Retinal pigment epithelial cell (primary cell): ENCODE measurements around the gene IL11.

Experiments used
- DNase-seq: peaks from one replicate; pipeline ENCODE4 v3.0.0-alpha.2; 2010; ENCODE audit warnings: low read depth
- H3K4me3 ChIP-seq: 2 replicates; pipeline ENCODE4 v1.5.1; 2011; ENCODE audit warnings: mild to moderate bottlenecking, low read length, control low read depth, moderate library complexity
- TF ChIP-seq, protein P1 (sequence below): conservative IDR thresholded peaks from 2 replicates; pipeline ENCODE4 v1.5.1; 2011; ENCODE audit warnings: low read depth, low read length, control low read depth, inconsistent platforms

The IL11 gene

DNA sequence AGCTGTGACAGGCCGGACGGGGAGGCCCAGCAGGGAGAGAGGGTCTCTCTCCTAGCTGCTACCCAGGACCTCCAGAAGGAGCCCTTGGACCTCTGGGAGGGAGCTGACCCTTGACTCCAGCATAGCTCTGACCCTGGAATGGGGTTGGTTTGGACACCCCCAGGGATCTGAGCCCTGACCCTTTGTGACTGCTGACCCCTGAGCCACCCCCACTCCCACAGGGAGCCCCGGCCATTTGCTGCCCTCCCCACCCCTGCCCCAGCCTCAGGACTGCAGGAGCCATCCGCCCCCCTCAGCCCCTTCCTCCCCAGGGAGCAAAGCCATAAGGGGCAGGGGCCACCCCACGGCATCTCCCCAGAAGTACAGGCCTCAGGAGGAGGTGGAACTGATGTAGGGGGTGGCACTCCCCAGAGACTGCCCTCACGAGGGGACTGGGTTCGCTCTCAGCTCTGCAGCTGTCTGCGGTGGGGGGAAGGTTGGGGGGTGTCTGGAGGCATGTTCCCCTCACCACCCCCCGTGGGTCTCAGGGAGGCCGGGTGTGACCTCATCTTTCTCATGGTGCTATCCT is 22.7 kb downstream of the IL11 start:
- TF ChIP-seq, protein P1, sequence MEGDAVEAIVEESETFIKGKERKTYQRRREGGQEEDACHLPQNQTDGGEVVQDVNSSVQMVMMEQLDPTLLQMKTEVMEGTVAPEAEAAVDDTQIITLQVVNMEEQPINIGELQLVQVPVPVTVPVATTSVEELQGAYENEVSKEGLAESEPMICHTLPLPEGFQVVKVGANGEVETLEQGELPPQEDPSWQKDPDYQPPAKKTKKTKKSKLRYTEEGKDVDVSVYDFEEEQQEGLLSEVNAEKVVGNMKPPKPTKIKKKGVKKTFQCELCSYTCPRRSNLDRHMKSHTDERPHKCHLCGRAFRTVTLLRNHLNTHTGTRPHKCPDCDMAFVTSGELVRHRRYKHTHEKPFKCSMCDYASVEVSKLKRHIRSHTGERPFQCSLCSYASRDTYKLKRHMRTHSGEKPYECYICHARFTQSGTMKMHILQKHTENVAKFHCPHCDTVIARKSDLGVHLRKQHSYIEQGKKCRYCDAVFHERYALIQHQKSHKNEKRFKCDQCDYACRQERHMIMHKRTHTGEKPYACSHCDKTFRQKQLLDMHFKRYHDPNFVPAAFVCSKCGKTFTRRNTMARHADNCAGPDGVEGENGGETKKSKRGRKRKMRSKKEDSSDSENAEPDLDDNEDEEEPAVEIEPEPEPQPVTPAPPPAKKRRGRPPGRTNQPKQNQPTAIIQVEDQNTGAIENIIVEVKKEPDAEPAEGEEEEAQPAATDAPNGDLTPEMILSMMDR: no peak
- H3K4me3 ChIP-seq: no peak overlapping the region
- DNase-seq: no peak

DNA sequence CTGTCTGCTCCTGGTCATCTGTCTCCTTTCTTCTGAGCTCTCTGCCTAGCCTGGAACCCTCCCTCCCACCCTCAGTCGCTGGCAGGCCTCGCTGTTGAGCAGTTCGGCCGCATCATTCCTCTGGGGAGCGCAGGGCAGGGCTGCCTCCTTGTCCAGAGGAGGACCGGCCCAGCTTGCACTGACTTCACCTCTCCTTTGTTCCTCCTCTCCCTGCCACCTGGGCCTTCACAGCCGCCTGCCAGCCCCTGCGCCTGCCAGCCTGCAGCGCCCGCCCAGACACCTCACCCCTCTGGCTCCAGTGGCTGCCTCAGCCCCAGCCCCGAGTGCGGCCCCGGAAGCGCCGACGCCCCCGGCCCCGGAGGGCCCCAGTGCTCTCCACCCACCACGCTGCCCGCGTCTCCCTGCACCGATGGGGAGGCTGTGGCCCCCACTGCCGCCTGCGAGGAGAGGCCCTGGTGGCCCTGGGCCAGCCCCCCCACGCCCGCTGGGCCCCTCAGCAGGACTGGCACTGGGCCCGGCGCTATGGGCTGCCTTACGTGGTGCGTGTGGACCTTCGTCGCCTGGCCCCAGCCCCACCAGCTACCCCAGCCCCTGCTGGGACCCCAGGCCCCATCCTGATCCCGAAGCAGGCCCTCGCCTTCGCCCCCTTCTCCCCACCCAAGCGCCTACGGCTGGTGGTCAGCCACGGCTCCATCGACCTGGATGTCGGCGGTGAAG is 23.4 kb downstream of the IL11 start:
- TF ChIP-seq, protein P1: no peak
- H3K4me3 ChIP-seq: no peak overlapping the region

GRCh38 chr19:55345818-55346724 is 24.2 kb downstream of the IL11 start:
- TF ChIP-seq, protein P1: no peak
- no peak overlapping the region for H3K4me3 ChIP-seq
- DNase-seq: no peak

More for the DNA sequence above, 23.4 kb downstream of the IL11 start:
- DNase-seq: no peak

GRCh38 chr19:55345101-55345817 is 25.0 kb downstream of the IL11 start:
- H3K4me3 ChIP-seq: no peak overlapping the region
- TF ChIP-seq, protein P1: no peak
- DNase-seq: no peak

- DNase-seq: no peak
- TF ChIP-seq, protein P1: no peak
- no peak overlapping the region for H3K4me3 ChIP-seq
Measured at GRCh38 chr19:55344444-55344843, 25.8 kb downstream of the IL11 start.

DNA sequence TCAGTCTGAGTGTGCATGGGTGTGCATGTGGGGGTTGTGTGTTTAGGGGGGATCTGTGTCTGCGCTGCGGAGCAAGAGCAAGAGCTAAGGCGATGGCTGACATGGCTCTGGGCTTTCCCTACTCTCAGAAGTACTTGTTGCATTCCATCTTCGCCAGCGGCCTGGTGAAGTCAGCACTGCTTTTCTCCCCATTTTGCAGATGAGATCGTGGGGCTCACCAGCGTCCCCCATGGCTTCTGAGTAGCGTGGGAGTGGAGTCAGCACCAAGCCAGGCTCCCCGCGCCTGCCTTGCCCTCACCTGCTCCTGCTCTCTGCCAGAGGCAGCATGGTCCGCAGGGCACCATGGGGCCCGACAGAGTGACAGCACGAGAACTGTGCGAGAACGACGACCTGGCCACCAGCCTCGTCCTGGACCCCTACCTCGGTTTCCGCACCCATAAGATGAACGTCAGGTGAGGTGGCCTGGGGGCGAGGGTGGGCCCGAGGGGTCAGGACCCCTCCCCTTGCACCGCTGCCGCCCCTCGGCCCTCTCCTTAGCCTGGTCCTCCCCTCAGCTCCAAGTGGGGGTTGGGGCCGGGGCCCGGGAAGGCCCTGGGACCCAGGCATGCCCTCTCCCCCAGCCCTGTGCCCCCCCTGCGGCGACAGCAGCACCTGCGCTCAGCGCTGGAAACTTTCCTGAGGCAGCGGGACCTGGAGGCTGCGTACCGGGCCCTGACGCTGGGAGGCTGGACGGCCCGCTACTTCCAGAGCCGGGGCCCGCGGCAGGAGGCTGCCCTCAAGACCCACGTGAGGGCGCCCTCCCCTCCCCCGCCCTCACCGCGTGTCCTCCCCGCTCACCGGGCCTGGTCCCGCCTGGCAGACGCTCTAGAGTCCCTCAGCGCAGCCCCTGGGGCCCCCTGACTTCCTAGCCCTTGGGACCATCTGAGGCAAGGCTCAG is 28.4 kb downstream of the IL11 start:
- H3K4me3 ChIP-seq: peak overlapping the region; percentile 23
- no peak for DNase-seq
- TF ChIP-seq, protein P1: no peak
